HEK293 (cell line): ENCODE results near the gene PLBD2.

Experiments
- CTCF ChIA-PET: fragments of 350-600 bp; formaldehyde crosslinking; extraction: SDS; loops from one replicate; lab custom pipeline; 2021; ENCODE audit warnings: antibody characterized with exemption; lab: Yijun Ruan, JAX
- POLR2A ChIA-PET: fragments of 300-600 bp; formaldehyde crosslinking; extraction: SDS; loops from one replicate; lab custom pipeline; 2020; ENCODE audit warnings: antibody characterized with exemption, inconsistent platforms; lab: Yijun Ruan, JAX
- H3K27ac ChIP-seq: fragments of 200-500 bp; sonication (Bioruptor generic); 2 replicates; pipeline ENCODE4 v1.5.1; 2014; ENCODE audit warnings: low read depth, low read length, control low read depth, inconsistent platforms; ENCODE audit errors: extremely low read depth
- H3K36me3 ChIP-seq, 2 experiments: fragments of 200-500 bp in 1 of 2; sonication (Bioruptor generic) in 1 of 2; 1 replicate in 1 of 2; 2 replicates in 1 of 2; pipeline ENCODE4 v1.5.1; 2014 to 2017; ENCODE audit warnings: inconsistent platforms in 2 of 2, low read length in 2 of 2; ENCODE audit not compliant: control insufficient read depth in 2 of 2, insufficient read depth in 1 of 2
- H3K4me1 ChIP-seq: fragments of 200-500 bp; sonication (Bioruptor generic); 2 replicates; pipeline ENCODE4 v1.5.1; 2014; ENCODE audit warnings: mild to moderate bottlenecking, low read length, inconsistent platforms; ENCODE audit not compliant: control insufficient read depth, insufficient read depth
- H3K4me3 ChIP-seq: 2 replicates; pipeline ENCODE4 v1.5.1; 2011; ENCODE audit warnings: low read depth, mild to moderate bottlenecking, control low read depth, low read length, moderate library complexity
- H3K9me3 ChIP-seq: fragments of 200-500 bp; sonication (Bioruptor generic); 2 replicates; pipeline ENCODE4 v1.5.1; 2014; ENCODE audit warnings: low read depth, low read length, inconsistent platforms; ENCODE audit not compliant: control insufficient read depth, insufficient read depth
- BCL11B ChIP-seq: fragments of 450-650 bp; formaldehyde crosslinking; IDR thresholded peaks from 2 replicates; pipeline ENCODE4 v1.5.1; 2016; ENCODE audit warnings: low read depth, missing biosample characterization, missing genetic modification characterization
- BCL6B ChIP-seq: fragments of 450-650 bp; formaldehyde crosslinking; IDR thresholded peaks from 2 replicates; pipeline ENCODE4 v1.5.1; 2017; ENCODE audit warnings: missing biosample characterization, missing genetic modification characterization
- FEZF1 ChIP-seq: fragments of 450-650 bp; formaldehyde crosslinking; IDR thresholded peaks from 2 replicates; pipeline ENCODE4 v1.5.1; 2016; ENCODE audit warnings: missing biosample characterization, missing genetic modification characterization
- GLIS2 ChIP-seq: fragments of 450-650 bp; formaldehyde crosslinking; IDR thresholded peaks from 2 replicates; pipeline ENCODE4 v1.5.1; 2016; ENCODE audit warnings: missing biosample characterization, missing genetic modification characterization
- MZF1 ChIP-seq: fragments of 450-650 bp; formaldehyde crosslinking; IDR thresholded peaks from 2 replicates; pipeline ENCODE4 v1.5.1; 2017; ENCODE audit warnings: missing biosample characterization, missing genetic modification characterization, borderline replicate concordance
- WT1 ChIP-seq: fragments of 450-650 bp; formaldehyde crosslinking; IDR thresholded peaks from 2 replicates; pipeline ENCODE4 v1.5.1; 2016; ENCODE audit warnings: missing biosample characterization, missing genetic modification characterization
- ZFP41 ChIP-seq: fragments of 450-650 bp; formaldehyde crosslinking; IDR thresholded peaks from 2 replicates; pipeline ENCODE4 v1.5.1; 2016; ENCODE audit warnings: missing biosample characterization, missing genetic modification characterization, borderline replicate concordance
- ZNF121 ChIP-seq: fragments of 450-650 bp; formaldehyde crosslinking; IDR thresholded peaks from 2 replicates; pipeline ENCODE4 v1.5.1; 2016; ENCODE audit warnings: missing biosample characterization, missing genetic modification characterization
- ZNF175 ChIP-seq: fragments of 450-650 bp; formaldehyde crosslinking; IDR thresholded peaks from 2 replicates; pipeline ENCODE4 v1.5.1; 2016; ENCODE audit warnings: missing biosample characterization, missing genetic modification characterization
- ZNF23 ChIP-seq: fragments of 450-650 bp; formaldehyde crosslinking; IDR thresholded peaks from 2 replicates; pipeline ENCODE4 v1.5.1; 2016; ENCODE audit warnings: missing biosample characterization, missing genetic modification characterization, borderline replicate concordance
- ZNF292 ChIP-seq: fragments of 450-650 bp; formaldehyde crosslinking; IDR thresholded peaks from 2 replicates; pipeline ENCODE4 v1.5.1; 2016; ENCODE audit warnings: low read depth, missing biosample characterization, missing genetic modification characterization, borderline replicate concordance
- ZNF302 ChIP-seq: fragments of 450-650 bp; formaldehyde crosslinking; IDR thresholded peaks from 2 replicates; pipeline ENCODE4 v1.5.1; 2016; ENCODE audit warnings: missing biosample characterization, missing genetic modification characterization, low read depth
- ZNF37A ChIP-seq: fragments of 450-650 bp; IDR thresholded peaks from 2 replicates; pipeline ENCODE4 v1.5.1; 2018; ENCODE audit warnings: missing biosample characterization, missing genetic modification characterization
- ZNF518A ChIP-seq: fragments of 450-650 bp; formaldehyde crosslinking; conservative IDR thresholded peaks from 2 replicates; pipeline ENCODE4 v1.5.1; 2016; ENCODE audit warnings: low read depth, missing biosample characterization, missing genetic modification characterization
- ZNF544 ChIP-seq: fragments of 450-650 bp; formaldehyde crosslinking; IDR thresholded peaks from 2 replicates; pipeline ENCODE4 v1.5.0; 2017; ENCODE audit warnings: missing biosample characterization, missing genetic modification characterization
- ZNF626 ChIP-seq: fragments of 450-650 bp; sonication (Bioruptor Pico); formaldehyde crosslinking; IDR thresholded peaks from 2 replicates; pipeline ENCODE4 v1.5.1; 2018; ENCODE audit warnings: missing biosample characterization, missing genetic modification characterization, inconsistent platforms
- ZNF791 ChIP-seq: fragments of 450-650 bp; formaldehyde crosslinking; IDR thresholded peaks from 2 replicates; pipeline ENCODE4 v1.5.1; 2016; ENCODE audit warnings: missing biosample characterization, missing genetic modification characterization
- TF ChIP-seq, protein P1 (sequence below): fragments of 450-650 bp; formaldehyde crosslinking; IDR thresholded peaks from 2 replicates; pipeline ENCODE4 v1.5.1; 2016; ENCODE audit warnings: missing biosample characterization, missing genetic modification characterization

The PLBD2 gene

DNA sequence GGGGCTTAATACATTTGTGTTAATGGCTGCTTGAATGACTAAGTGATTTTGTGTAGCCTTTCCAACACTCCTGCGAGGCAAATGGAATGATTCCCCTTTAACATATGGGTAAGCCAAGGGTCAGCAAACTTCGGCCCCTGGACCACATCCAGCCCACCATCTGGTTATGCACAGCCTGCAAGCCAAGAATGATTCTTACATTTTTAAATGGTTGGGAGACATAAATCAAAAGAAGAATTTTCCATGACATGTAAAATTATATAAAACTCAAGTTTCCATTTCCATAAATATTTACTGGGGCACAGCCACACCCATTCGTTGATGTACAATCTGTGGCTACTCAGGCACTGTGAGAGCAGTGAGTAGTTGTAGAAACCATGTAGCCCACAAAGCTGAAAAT lies 32.5 kb upstream of the PLBD2 start (continued):
- TF ChIP-seq, protein P1, sequence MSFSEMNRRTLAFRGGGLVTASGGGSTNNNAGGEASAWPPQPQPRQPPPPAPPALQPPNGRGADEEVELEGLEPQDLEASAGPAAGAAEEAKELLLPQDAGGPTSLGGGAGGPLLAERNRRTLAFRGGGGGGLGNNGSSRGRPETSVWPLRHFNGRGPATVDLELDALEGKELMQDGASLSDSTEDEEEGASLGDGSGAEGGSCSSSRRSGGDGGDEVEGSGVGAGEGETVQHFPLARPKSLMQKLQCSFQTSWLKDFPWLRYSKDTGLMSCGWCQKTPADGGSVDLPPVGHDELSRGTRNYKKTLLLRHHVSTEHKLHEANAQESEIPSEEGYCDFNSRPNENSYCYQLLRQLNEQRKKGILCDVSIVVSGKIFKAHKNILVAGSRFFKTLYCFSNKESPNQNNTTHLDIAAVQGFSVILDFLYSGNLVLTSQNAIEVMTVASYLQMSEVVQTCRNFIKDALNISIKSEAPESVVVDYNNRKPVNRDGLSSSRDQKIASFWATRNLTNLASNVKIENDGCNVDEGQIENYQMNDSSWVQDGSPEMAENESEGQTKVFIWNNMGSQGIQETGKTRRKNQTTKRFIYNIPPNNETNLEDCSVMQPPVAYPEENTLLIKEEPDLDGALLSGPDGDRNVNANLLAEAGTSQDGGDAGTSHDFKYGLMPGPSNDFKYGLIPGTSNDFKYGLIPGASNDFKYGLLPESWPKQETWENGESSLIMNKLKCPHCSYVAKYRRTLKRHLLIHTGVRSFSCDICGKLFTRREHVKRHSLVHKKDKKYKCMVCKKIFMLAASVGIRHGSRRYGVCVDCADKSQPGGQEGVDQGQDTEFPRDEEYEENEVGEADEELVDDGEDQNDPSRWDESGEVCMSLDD (tag by site-specific recombination): no peak

- Histone ChIP-seq H3K36me3 (peaks cover 0 to 13% of the 10 kb centered on the region in 2 experiments; a peak in 1 of 3 replicates), H3K4me1 (no peaks in the 10 kb centered on the region), H3K4me3 (no peak overlapping the region), H3K27ac (no peak overlapping the region), H3K9me3 (no peaks in the 10 kb centered on the region)
- CTCF ChIA-PET: interaction anchor here (0.6 to 1.1 kb wide), 3 partner anchors 130 to 132 kb away, joined by 3 read pairs; no protein-coding TSS in a partner anchor
- POLR2A ChIA-PET: interaction anchor here (2.2 kb wide), 1 partner anchor 8 kb away, joined by 13 read pairs; the partner anchor contains the start of gene SLC8B1
- no peak for TF ChIP-seq WT1 (tag by site-specific recombination)
- TF ChIP-seq ZNF791 (tag by site-specific recombination): no peak
- no peak for TF ChIP-seq ZNF37A (tag by site-specific recombination)
- TF ChIP-seq ZNF626: no peak
- TF ChIP-seq FEZF1 (tag by site-specific recombination): no peak
- TF ChIP-seq ZNF302 (tag by site-specific recombination): no peak
- TF ChIP-seq ZNF121 (tag by site-specific recombination): no peak
- no peak for TF ChIP-seq ZNF175 (tag by site-specific recombination)
- no peak for TF ChIP-seq ZNF544 (tag by site-specific recombination)
- no peak for TF ChIP-seq BCL11B (tag by site-specific recombination)
- TF ChIP-seq ZNF518A (tag by site-specific recombination): no peak
- no peak for TF ChIP-seq ZNF23
- no peak for TF ChIP-seq ZFP41 (tag by site-specific recombination)
- no peak for TF ChIP-seq MZF1 (tag by site-specific recombination)
- no peak for TF ChIP-seq BCL6B (tag by site-specific recombination)
- no peak for TF ChIP-seq ZNF292 (tag by site-specific recombination)
- TF ChIP-seq GLIS2 (tag by site-specific recombination): no peak
These were observed 31.5 kb upstream of the PLBD2 start for GRCh38 chr12:113326775-113327395.
